GM12878 (cell line): Measurements from ENCODE around the gene FAM53B. TPM values are rescaled to one million over a fixed set of nuclear protein-coding genes. Genes with fewer than 3 reads are reported as not detected.

Experiments
- ATAC-seq: fragments of 200-7000 bp; cut with Tn5 transposase; 3 replicates; pipeline ENCODE4 v1.9.1; 2020; ENCODE audit warnings: mild to moderate bottlenecking, moderate library complexity
- BruUV-seq: library from RNA; stranded (reverse); fragments of 400-500 nt; replicated peaks from 2 replicates; lab custom pipeline; 2021; lab: Mats Ljungman, UMichigan
- CTCF ChIA-PET: fragments of 300-600 bp; sonication (Branson Sonifier 250); formaldehyde crosslinking; extraction: SDS; loops from one replicate; lab custom pipeline; 2021; ENCODE audit warnings: inconsistent platforms; lab: Yijun Ruan, JAX
- POLR2A ChIA-PET: fragments of 350-600 bp; formaldehyde crosslinking; extraction: SDS; loops from one replicate; lab custom pipeline; 2021; ENCODE audit warnings: inconsistent platforms; lab: Charles Lee
- RAD21 ChIA-PET: fragments of 300-600 bp; sonication (Branson Sonifier 250); formaldehyde crosslinking; loops from one replicate; lab custom pipeline; 2023; ENCODE audit warnings: antibody characterized with exemption; ENCODE audit not compliant: unreplicated experiment; lab: Charles Lee
- SMC1A ChIA-PET: fragments of 300-600 bp; sonication (Branson Sonifier 250); formaldehyde crosslinking; loops from one replicate; lab custom pipeline; 2023; ENCODE audit not compliant: unreplicated experiment, uncharacterized antibody; lab: Charles Lee
- DNase-seq: peaks from one replicate; pipeline ENCODE4 v3.0.0-alpha.2; 2011; ENCODE audit warnings: low read depth, low spot score
- FAIRE-seq: peaks from 3 replicates; lab custom pipeline; 2011; peaks lifted over from hg19 to GRCh38; lab: Jason Lieb, UNC
- H2AFZ ChIP-seq: 2 replicates; pipeline ENCODE4 v1.6.0; 2011; ENCODE audit warnings: low read depth, low read length, control low read depth; ENCODE audit not compliant: control insufficient read depth
- H3K27ac ChIP-seq: 2 replicates; pipeline ENCODE4 v1.5.1; 2011; ENCODE audit warnings: control low read depth; ENCODE audit not compliant: control insufficient read depth, insufficient read depth
- H3K27me3 ChIP-seq, 2 experiments: replicated peaks in 1 of 2; 2 replicates each; pipeline versions ENCODE4 v1.6.0 to v1.6.1; 2011; ENCODE audit warnings: low read length in 1 of 2; ENCODE audit not compliant: control insufficient read depth in 2 of 2, insufficient read depth in 2 of 2
- H3K36me3 ChIP-seq, 2 experiments: 2 replicates each; pipeline ENCODE4 v1.5.1; 2011; ENCODE audit warnings: low read length in 1 of 2; ENCODE audit not compliant: control insufficient read depth in 2 of 2, insufficient read depth in 2 of 2
- H3K4me1 ChIP-seq: 2 replicates; pipeline ENCODE4 v1.6.1; 2011; ENCODE audit warnings: mild to moderate bottlenecking, low read length, moderate library complexity, mixed read lengths; ENCODE audit not compliant: control insufficient read depth, insufficient read depth
- H3K4me2 ChIP-seq: 2 replicates; pipeline ENCODE4 v1.6.0; 2011; ENCODE audit warnings: control low read depth; ENCODE audit not compliant: control insufficient read depth, insufficient read depth
- H3K4me3 ChIP-seq: fragments of 200-600 bp; sonication (generic); 2 replicates; pipeline ENCODE4 v1.5.1; 2016
- H3K79me2 ChIP-seq: 2 replicates; pipeline ENCODE4 v1.6.0; 2011; ENCODE audit warnings: low read length; ENCODE audit not compliant: control insufficient read depth, insufficient read depth
- H3K9ac ChIP-seq: 2 replicates; pipeline ENCODE4 v1.8.0; 2011; ENCODE audit warnings: low read length, control low read depth, mixed read lengths; ENCODE audit not compliant: control insufficient read depth, insufficient read depth
- H3K9me3 ChIP-seq: replicated peaks from 3 replicates; pipeline ENCODE4 v1.5.1; 2011; ENCODE audit warnings: mild to moderate bottlenecking, low read length; ENCODE audit not compliant: control insufficient read depth, insufficient read depth
- H4K20me1 ChIP-seq: 2 replicates; pipeline ENCODE4 v1.6.0; 2011; ENCODE audit not compliant: control insufficient read depth, insufficient read depth
- BMI1 ChIP-seq: fragments of 450-650 bp; IDR thresholded peaks from 2 replicates; pipeline ENCODE4 v1.6.1; 2016; ENCODE audit warnings: mild to moderate bottlenecking, moderate library complexity, borderline replicate concordance
- CBX5 ChIP-seq: sonication (generic); IDR thresholded peaks from 2 replicates; pipeline ENCODE4 v1.6.1; 2016; ENCODE audit warnings: low read depth, moderate library complexity, mild to moderate bottlenecking, inconsistent platforms
- FOXM1 ChIP-seq: IDR thresholded peaks from 2 replicates; pipeline ENCODE4 v1.6.1; 2012; ENCODE audit warnings: low read depth, mild to moderate bottlenecking, inconsistent platforms, low read length, moderate library complexity
- HDGF ChIP-seq: fragments of 450-650 bp; IDR thresholded peaks from 2 replicates; pipeline ENCODE4 v1.6.1; 2016; ENCODE audit warnings: antibody characterized with exemption
- IRF5 ChIP-seq: fragments of 450-650 bp; IDR thresholded peaks from 2 replicates; pipeline ENCODE4 v1.6.1; 2017; ENCODE audit warnings: borderline replicate concordance
- JUND ChIP-seq: IDR thresholded peaks from 2 replicates; pipeline ENCODE4 v1.6.1; 2012; ENCODE audit warnings: low read depth, mild to moderate bottlenecking, low read length, improper control_type of control experiment, moderate library complexity
- NKRF ChIP-seq: fragments of 450-650 bp; conservative IDR thresholded peaks from 2 replicates; pipeline ENCODE4 v1.6.1; 2017; ENCODE audit warnings: mild to moderate bottlenecking, moderate library complexity
- POLR2AphosphoS5 ChIP-seq: IDR thresholded peaks from 2 replicates; pipeline ENCODE4 v1.6.1; 2011; ENCODE audit warnings: mild to moderate bottlenecking, low read length, inconsistent platforms
- PRDM15 ChIP-seq: fragments of 450-650 bp; formaldehyde crosslinking; IDR thresholded peaks from 2 replicates; pipeline ENCODE4 v1.4.0; 2020; ENCODE audit warnings: mild to moderate bottlenecking, moderate library complexity
- SUZ12 ChIP-seq: fragments of 200-600 bp; sonication (generic); IDR thresholded peaks from one replicate; pipeline ENCODE4 v1.6.1; 2018; ENCODE audit warnings: antibody characterized with exemption, mild to moderate bottlenecking; ENCODE audit not compliant: unreplicated experiment
- YBX1 ChIP-seq: fragments of 450-650 bp; IDR thresholded peaks from 2 replicates; pipeline ENCODE4 v1.6.1; 2016; ENCODE audit warnings: antibody characterized with exemption
- ZNF217 ChIP-seq: fragments of 450-650 bp; IDR thresholded peaks from 2 replicates; pipeline ENCODE4 v1.6.1; 2017; ENCODE audit warnings: antibody characterized with exemption, mild to moderate bottlenecking
- WGBS: methylation state at CpG from one replicate; pipeline ENCODE4 v1.1.6; 2016; ENCODE audit warnings: low lambda C conversion rate; ENCODE audit not compliant: insufficient replicate concordance, insufficient coverage; ENCODE audit errors: missing lambda C conversion rate; 5-methylcytosine and 5-hydroxymethylcytosine counted together
- in situ Hi-C: fragments of 300-500 bp; cut with MboI; formaldehyde crosslinking; loops from 9 replicates; pipeline ENCODE4 v1.14.3; 2018; ENCODE audit warnings: mixed read lengths
- intact Hi-C: fragments of 100-400 bp; cut with micrococcal nuclease; formaldehyde crosslinking; loops from one replicate; pipeline ENCODE4 v1.14.2; 2022; ENCODE audit not compliant: unreplicated experiment
- polyA plus RNA-seq, 11 experiments: library from polyadenylated mRNA; depleted of rRNA in 4 of 11; unstranded in 6 of 11; stranded (reverse) in 5 of 11; fragments of >200 nt; fragmentation: Nextera tagmentation in 4 of 11; fragmentation: Illumina TruSeq in 1 of 11; extraction: Ambion mirVana in 4 of 11; extraction: Trizol in 1 of 11; gene quantifications; 1 replicate in 1 of 11; 2 replicates in 10 of 11; pipeline versions ENCODE4 v1.2.1 to v1.2.3, GENCODE V29; 2011 to 2016; ENCODE audit warnings: inconsistent platforms in 2 of 11, missing spikeins in 2 of 11, low read depth in 1 of 11
- total RNA-seq, 4 experiments: library from RNA; depleted of rRNA in 3 of 4; stranded (reverse); fragments of >200 nt in 3 of 4; fragmentation: Illumina TruSeq in 1 of 4; extraction: Trizol in 1 of 4; gene quantifications; 2 replicates each; pipeline versions ENCODE4 v1.2.1 to v1.2.3, GENCODE V29; 2013 to 2021
- TF ChIP-seq, protein P1 (sequence below): IDR thresholded peaks from 2 replicates; pipeline ENCODE4 v1.6.1; 2011; ENCODE audit warnings: mild to moderate bottlenecking, low read depth, low read length, moderate library complexity; ENCODE audit not compliant: insufficient replicate concordance

The FAM53B gene
- total and polyA plus RNA-seq, 10 of the 15 experiments (the other 5 are each of a cell fraction or from before 2014, with no cell fraction given), result 0.05 to 26.3 (median 8.1) TPM

- TF ChIP-seq, protein P1, sequence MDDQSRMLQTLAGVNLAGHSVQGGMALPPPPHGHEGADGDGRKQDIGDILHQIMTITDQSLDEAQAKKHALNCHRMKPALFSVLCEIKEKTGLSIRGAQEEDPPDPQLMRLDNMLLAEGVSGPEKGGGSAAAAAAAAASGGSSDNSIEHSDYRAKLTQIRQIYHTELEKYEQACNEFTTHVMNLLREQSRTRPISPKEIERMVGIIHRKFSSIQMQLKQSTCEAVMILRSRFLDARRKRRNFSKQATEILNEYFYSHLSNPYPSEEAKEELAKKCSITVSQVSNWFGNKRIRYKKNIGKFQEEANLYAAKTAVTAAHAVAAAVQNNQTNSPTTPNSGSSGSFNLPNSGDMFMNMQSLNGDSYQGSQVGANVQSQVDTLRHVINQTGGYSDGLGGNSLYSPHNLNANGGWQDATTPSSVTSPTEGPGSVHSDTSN, result no peak
- no peak for TF ChIP-seq JUND
- no peak for TF ChIP-seq SUZ12
- no peak for TF ChIP-seq FOXM1
- TF ChIP-seq ZNF217, result no peak
- no peak for TF ChIP-seq YBX1
These were observed 166.5 kb downstream of the FAM53B start (continued) for GRCh38 chr10:124577651-124578050.

- ChIA-PET CTCF (interaction anchor here (0.9 kb wide), 1 partner anchor 44 kb away, joined by 3 read pairs; no protein-coding TSS in a partner anchor), POLR2A (no interaction called here), SMC1A (no interaction called here), RAD21 (no interaction called here)
- Histone ChIP-seq H3K79me2 (no peaks in the 10 kb centered on the region), H3K4me3 (no peak overlapping the region), H3K27ac (no peak overlapping the region), H3K4me1 (no peaks in the 10 kb centered on the region), H2AFZ (no peak overlapping the region), H3K4me2 (no peak overlapping the region), H3K27me3 (no peaks in the 10 kb centered on the region; a peak in 1 of 4 replicates), H4K20me1 (no peaks in the 10 kb centered on the region), H3K9me3 (no peaks in the 10 kb centered on the region), H3K9ac (no peak overlapping the region), H3K36me3 (no peaks in the 10 kb centered on the region)
- BruUV-seq, result no TSS peak
- intact Hi-C loops, result no loop called here
- FAIRE-seq (no peak), DNase-seq (no peak), ATAC-seq (no peak)
- WGBS, result 32% methylated on average over 20 of the region's 20 CpGs
- in situ Hi-C loops, result no loop called here
- TF ChIP-seq BMI1, result no peak
- TF ChIP-seq HDGF, result no peak
- no peak for TF ChIP-seq NKRF
- TF ChIP-seq POLR2AphosphoS5, result no peak
- TF ChIP-seq CBX5, result no peak
- TF ChIP-seq PRDM15 (CRISPR knock-in tag), result no peak
- no peak for TF ChIP-seq IRF5
These were observed 167.4 kb downstream of the FAM53B start for GRCh38 chr10:124576526-124577420.
